Stimulated activated CD8-positive, alpha-beta memory T cell treated with anti-CD3 and anti-CD28 coated beads, Interleukin-12 subunit alpha, Interleukin-12 subunit beta, amount 100 ng/mL, for 24 hours (primary cell): ENCODE measurements around the gene SAP30BP.

ENCODE experiments used
- DNase-seq: peaks from one replicate; pipeline ENCODE4 v3.0.0-alpha.2; 2020; ENCODE audit errors: extremely low read depth

SAP30BP gene

GRCh38 chr17:75739174-75739573 lies 72.0 kb downstream of the SAP30BP start:
- DNase-seq = no peak

GRCh38 chr17:75739801-75740200 lies 72.7 kb downstream of the SAP30BP start:
- DNase-seq = no peak

- DNase-seq = no peak
These were observed 73.1 kb downstream of the SAP30BP start for GRCh38 chr17:75740215-75740614.

GRCh38 chr17:75740631-75741077 lies 73.5 kb downstream of the SAP30BP start:
- DNase-seq = no peak

GRCh38 chr17:75742337-75742736 lies 75.2 kb downstream of the SAP30BP start:
- no peak for DNase-seq

GRCh38 chr17:75743625-75744206 lies 76.6 kb downstream of the SAP30BP start:
- no peak for DNase-seq

- DNase-seq = no peak
These were observed 81.6 kb downstream of the SAP30BP start for GRCh38 chr17:75748706-75749105.

- DNase-seq = peak; percentile 73
These were observed 82.6 kb downstream of the SAP30BP start for GRCh38 chr17:75749545-75750389.

GRCh38 chr17:75750661-75751423 lies 83.7 kb downstream of the SAP30BP start:
- no peak for DNase-seq

GRCh38 chr17:75751676-75752404 lies 84.7 kb downstream of the SAP30BP start:
- DNase-seq = no peak

GRCh38 chr17:75752405-75752709 lies 85.2 kb downstream of the SAP30BP start:
- DNase-seq = no peak

- no peak for DNase-seq
These were observed 85.8 kb downstream of the SAP30BP start for GRCh38 chr17:75752802-75753513.

GRCh38 chr17:75753514-75754377 lies 86.6 kb downstream of the SAP30BP start:
- no peak for DNase-seq

GRCh38 chr17:75754378-75755204 lies 87.5 kb downstream of the SAP30BP start:
- no peak for DNase-seq

- no peak for DNase-seq
These were observed 88.2 kb downstream of the SAP30BP start for GRCh38 chr17:75755205-75755901.

- DNase-seq = no peak
These were observed 88.9 kb downstream of the SAP30BP start for GRCh38 chr17:75755990-75756389.

- no peak for DNase-seq
These were observed 89.4 kb downstream of the SAP30BP start for GRCh38 chr17:75756451-75757085.

GRCh38 chr17:75757086-75757681 lies 90.0 kb downstream of the SAP30BP start:
- DNase-seq = no peak
